ENCODE data around the gene FRRS1.

FRRS1 gene

DNA sequence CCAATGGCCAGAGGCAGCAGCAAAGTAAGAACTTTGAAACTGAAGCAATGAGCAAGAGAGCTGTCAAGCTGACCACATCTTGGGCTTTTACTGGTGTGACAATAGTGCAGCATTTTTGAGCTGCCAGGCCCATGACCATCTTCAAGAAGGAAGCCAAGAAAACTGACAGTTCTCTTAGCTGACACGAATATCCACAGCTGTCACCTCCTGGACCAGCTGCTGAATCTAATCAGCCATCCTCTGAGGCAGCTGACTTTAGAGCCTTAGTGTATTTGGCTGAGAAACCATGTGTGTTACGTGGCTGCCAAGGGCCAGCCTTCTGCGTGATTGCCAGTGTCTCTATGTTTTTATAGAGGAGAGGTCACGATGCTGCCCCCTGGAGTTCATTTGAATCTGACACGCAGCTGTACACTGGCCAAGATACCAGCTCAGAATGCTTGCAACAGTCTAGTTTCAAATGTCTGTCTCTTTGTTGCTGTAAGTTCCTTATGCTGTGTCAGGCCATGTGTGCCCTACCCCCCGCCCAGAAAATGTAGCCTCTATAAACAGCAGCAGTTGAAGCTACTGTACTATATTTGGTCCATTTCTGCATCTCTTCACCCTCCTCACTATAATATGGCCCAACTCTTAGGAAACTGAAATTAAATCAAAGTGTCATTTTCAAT is 80.8 kb downstream of the FRRS1 start:
- Mint-ChIP-seq H3K36me3 (ENCODE audit: low read depth) (no peaks in the 10 kb centered on the region), H3K9me3 (no peaks in the 10 kb centered on the region), H3K4me3 (no peak overlapping the region), H3K27ac (no peak overlapping the region), H3K27me3 (peaks cover 6% of the 10 kb centered on the region), H3K4me1 (ENCODE audit: low read depth) (no peaks in the 10 kb centered on the region)

DNA sequence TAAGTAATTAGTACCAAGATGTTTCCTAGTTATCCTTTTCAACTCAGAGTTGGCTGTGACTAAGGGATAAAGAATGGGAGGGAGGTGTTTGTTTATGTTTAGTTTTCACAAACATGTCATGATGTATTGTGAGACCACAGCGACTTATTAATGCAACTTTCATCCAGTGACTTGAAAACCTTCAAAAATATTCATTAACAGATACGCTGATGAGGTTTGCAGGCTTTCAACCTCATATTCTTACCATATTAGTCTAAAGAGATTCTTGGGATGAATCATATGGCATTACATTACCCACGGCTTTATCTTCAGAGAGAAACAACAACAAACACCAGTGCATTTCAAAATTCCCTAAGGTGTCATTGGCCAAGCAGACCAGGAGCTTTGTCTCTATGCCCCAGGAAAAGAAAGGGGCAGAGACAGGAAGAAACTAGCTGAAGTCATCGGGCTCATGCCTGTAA is 84.1 kb downstream of the FRRS1 start:
- Mint-ChIP-seq H3K36me3 (ENCODE audit: low read depth) (no peaks in the 10 kb centered on the region), H3K4me3 (no peak overlapping the region), H3K4me1 (ENCODE audit: low read depth) (no peaks in the 10 kb centered on the region), H3K9me3 (no peaks in the 10 kb centered on the region), H3K27me3 (peaks cover 6% of the 10 kb centered on the region), H3K27ac (no peak overlapping the region)

DNA sequence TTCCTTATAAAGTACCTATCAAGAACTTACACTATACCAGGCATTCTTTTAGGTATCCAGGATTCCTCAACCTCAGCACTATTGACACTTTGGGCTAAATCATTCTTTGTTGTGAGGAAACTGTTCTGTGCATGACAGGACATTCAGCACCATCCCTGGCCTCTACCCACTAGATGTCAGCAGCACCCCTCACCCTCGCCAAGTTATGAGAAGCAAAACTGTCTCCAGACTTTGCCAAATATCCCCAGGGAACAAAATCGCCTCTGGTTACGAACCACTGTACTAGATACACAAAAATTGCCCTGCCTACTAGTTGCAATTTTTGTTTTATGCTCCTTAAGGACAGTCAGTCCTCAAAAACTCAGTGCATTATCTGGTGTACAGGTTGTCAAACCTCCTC is 84.9 kb downstream of the FRRS1 start:
- Mint-ChIP-seq H3K4me1 (ENCODE audit: low read depth) (no peaks in the 10 kb centered on the region), H3K27ac (no peak overlapping the region), H3K4me3 (no peak overlapping the region), H3K36me3 (ENCODE audit: low read depth) (no peaks in the 10 kb centered on the region), H3K9me3 (no peaks in the 10 kb centered on the region), H3K27me3 (peaks cover 6% of the 10 kb centered on the region)

DNA sequence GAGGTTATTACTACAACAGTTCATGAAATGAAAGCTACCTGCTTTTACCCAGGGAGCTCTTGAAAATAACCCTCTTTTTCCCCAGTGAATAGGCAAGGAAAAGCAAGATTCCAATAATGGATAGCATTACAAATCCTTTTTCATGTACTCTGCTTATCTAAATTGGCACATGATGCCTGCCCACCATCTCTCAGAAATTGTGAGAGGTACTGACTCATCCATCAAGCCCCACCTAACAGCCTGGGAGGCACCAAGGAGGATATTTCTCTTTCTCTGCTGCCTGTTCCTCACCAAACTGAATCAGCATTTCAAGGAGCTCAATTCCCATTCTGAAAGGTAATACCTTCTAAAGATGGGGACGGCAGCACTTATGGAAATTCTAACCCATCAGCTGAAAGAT is 86.2 kb downstream of the FRRS1 start:
- no peak overlapping the region for H3K27ac Mint-ChIP-seq
- peaks cover 8% of the 10 kb centered on the region for H3K27me3 Mint-ChIP-seq
- no peak overlapping the region for H3K4me3 Mint-ChIP-seq
- H3K9me3 Mint-ChIP-seq: no peaks in the 10 kb centered on the region
- no peaks in the 10 kb centered on the region for H3K4me1 Mint-ChIP-seq (ENCODE audit: low read depth)
- H3K36me3 Mint-ChIP-seq (ENCODE audit: low read depth): no peaks in the 10 kb centered on the region

DNA sequence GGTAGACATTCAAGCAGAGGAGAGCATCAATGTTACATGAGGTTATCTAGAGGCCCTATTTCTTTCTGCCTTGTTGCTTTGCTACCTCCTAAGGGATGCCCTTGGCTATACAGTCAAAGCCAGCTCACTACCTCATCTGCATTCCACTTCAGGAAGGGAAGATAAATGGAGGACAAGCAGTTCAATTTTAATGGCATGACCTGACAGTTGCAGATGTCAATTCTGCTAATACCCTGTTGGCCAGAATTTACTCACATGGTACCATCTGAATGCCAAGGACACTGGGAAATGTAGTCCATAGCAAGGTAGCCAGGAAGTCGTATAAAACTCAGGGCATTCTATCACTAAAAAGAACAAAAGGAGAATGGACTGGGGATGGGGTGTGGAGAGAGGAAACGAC is 89.0 kb downstream of the FRRS1 start:
- Mint-ChIP-seq H3K9me3 (no peaks in the 10 kb centered on the region), H3K27ac (no peak overlapping the region), H3K4me1 (ENCODE audit: low read depth) (no peaks in the 10 kb centered on the region), H3K4me3 (no peak overlapping the region), H3K27me3 (peaks cover 15% of the 10 kb centered on the region), H3K36me3 (ENCODE audit: low read depth) (no peaks in the 10 kb centered on the region)

DNA sequence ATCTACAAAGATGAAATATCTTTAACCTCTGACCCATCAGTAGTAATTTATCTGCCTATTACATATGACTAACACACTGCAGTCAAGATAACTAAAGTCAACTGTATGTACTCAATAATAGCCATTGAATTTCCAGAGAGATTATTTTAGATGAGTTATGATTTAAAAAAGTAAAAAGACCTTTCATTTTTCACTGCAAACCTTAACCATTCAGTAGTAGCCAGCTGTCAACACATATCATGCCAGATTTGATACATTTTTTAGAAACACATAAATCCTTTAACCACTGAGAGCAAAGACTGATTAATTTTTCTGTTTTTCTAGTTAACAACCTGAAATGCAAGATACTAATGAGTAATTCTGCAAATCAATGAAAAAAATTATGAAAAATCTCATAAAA is 89.6 kb downstream of the FRRS1 start:
- no peaks in the 10 kb centered on the region for H3K9me3 Mint-ChIP-seq
- peaks cover 19% of the 10 kb centered on the region for H3K27me3 Mint-ChIP-seq
- no peak overlapping the region for H3K27ac Mint-ChIP-seq
- H3K4me1 Mint-ChIP-seq (ENCODE audit: low read depth): no peaks in the 10 kb centered on the region
- H3K4me3 Mint-ChIP-seq: no peak overlapping the region
- no peaks in the 10 kb centered on the region for H3K36me3 Mint-ChIP-seq (ENCODE audit: low read depth)

DNA sequence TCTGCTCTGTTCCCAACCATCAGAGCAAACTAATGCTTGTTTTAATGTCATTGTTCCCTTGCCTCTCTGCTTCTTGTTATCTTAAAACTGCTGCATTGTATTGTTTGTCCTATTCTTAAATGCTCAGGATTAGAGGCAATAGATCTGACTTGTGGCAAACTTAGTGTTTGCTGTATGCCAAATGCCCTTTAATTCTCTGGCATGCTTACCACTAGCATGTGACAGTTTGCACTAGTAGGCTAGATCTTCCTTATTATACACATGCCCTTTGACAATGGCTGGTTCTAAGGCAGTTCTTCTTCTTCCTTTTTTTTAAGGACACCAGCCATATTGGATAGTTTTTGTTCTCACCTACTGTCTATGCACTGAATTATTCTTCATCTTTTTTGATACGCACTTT is 90.4 kb downstream of the FRRS1 start:
- Mint-ChIP-seq H3K27ac (no peak overlapping the region), H3K4me1 (ENCODE audit: low read depth) (no peaks in the 10 kb centered on the region), H3K9me3 (no peaks in the 10 kb centered on the region), H3K4me3 (no peak overlapping the region), H3K27me3 (peaks cover 19% of the 10 kb centered on the region), H3K36me3 (ENCODE audit: low read depth) (no peaks in the 10 kb centered on the region)

DNA sequence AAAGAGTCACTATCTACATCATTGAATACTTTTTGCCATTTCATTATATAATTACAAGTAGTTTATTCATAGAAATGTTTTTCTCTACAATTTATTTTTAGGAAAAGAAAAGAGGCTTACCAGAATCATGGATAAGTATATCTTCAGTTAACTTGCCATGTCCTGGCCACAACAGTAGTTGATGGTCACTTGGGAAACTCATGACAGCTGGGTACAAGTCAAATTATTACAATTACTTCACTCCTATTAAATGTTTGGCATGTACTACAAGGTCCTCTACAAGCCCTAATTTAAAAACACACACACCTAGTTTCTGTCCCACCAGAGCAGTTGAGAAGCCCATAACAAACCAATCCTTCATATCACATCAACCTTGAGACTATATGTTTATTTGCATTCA is 91.1 kb downstream of the FRRS1 start:
- no peaks in the 10 kb centered on the region for H3K4me1 Mint-ChIP-seq (ENCODE audit: low read depth)
- H3K27ac Mint-ChIP-seq: no peak overlapping the region
- no peaks in the 10 kb centered on the region for H3K36me3 Mint-ChIP-seq (ENCODE audit: low read depth)
- no peaks in the 10 kb centered on the region for H3K9me3 Mint-ChIP-seq
- H3K4me3 Mint-ChIP-seq: no peak overlapping the region
- peaks cover 19% of the 10 kb centered on the region for H3K27me3 Mint-ChIP-seq

DNA sequence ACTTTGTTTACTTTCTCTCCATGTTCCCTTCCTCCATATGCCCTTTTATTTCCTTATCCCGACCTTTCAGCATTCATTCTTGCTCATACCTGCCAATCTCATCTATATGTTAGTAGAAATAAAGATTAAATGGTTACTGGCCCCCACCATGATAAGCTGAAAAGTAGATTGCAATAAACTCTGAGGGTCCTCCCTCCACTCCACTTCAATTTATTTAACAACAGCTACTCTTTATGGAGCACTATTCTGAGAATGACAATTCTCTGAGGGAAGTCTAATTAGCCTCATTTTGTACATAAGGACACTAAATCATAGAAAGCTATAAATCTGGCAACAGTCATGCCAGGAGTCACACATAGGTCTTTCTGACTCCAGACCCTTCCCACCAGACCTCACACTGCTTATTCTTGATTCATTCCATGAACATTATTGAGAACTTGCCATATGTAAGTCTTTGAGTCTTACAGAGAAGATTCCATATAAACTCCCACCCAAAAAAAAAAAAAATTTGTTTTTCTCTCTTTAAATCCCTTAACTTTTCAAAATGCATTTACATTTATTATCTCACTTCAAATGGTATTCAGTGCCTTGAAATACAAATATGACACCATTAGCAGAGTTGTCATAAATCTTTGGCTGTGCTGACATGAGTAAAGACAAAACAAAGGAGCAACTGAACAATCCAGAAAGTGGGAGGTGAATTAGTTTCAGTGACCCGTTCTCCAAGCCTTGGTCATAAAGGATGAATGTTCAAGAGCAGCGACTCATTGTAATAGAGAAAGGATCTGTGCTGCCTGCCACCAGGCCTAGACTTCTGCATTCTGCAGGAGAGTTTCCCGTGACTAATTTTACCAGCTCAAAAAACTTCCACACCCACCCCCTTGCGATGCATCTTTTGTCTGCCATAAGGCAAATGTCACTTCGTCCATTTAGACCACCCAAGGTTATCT is 92.0 kb downstream of the FRRS1 start:
- Mint-ChIP-seq H3K36me3 (ENCODE audit: low read depth) (no peaks in the 10 kb centered on the region), H3K4me1 (ENCODE audit: low read depth) (no peaks in the 10 kb centered on the region), H3K27me3 (peaks cover 19% of the 10 kb centered on the region), H3K9me3 (no peaks in the 10 kb centered on the region), H3K4me3 (no peak overlapping the region), H3K27ac (no peak overlapping the region)

DNA sequence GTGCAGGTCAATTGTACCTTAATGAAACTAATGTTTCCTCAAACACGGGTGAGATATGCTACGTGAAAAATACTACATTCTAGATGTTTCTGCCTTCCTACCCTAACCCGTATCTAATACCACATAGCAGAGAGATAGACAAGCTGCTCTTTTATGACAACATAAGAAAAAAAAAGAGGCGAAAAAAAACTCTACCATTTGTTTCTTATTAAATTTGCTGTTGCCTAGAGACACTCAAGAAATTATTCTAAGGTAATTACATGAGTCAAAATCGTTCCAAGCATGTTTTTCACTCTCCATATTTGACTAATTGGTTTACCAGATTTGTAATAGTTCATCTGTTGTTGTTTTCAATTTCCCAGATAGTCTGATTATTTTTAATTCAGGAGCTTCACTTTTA is 93.1 kb downstream of the FRRS1 start:
- no peak overlapping the region for H3K4me3 Mint-ChIP-seq
- peaks cover 19% of the 10 kb centered on the region for H3K27me3 Mint-ChIP-seq
- H3K9me3 Mint-ChIP-seq: no peaks in the 10 kb centered on the region
- no peaks in the 10 kb centered on the region for H3K4me1 Mint-ChIP-seq (ENCODE audit: low read depth)
- no peaks in the 10 kb centered on the region for H3K36me3 Mint-ChIP-seq (ENCODE audit: low read depth)
- no peak overlapping the region for H3K27ac Mint-ChIP-seq

DNA sequence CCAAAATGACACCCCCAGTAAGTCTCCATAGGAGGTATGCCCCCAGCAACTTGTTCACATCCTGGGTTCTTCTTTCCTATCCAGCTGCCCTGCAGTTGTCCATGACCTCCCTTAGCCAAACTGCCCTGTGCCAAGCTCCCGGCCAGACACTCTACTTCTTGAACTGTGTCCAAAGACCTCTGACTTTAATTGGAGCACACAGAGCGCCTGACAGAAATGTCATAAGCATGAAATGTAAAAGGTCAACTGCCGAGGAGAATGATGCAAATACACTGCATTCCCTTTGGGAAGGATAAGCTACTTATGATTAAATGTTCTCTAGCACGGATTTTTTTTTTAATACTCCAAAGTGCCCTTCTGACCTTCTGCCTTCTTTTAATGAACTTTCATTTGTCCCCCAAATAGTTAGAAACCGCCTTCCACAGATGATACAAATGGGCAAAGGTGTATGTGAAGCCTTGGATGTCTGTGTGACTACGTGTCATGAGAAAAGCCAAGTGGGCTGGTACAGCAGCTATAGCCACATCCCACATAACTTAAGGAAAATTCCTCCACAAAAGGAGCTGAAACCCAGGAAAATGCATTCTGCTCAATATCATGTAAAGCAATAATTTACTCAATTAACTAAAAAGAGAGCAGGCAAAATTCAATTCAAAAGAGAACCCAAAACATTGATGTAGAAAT is 93.8 kb downstream of the FRRS1 start:
- H3K4me1 Mint-ChIP-seq (ENCODE audit: low read depth): no peaks in the 10 kb centered on the region
- no peaks in the 10 kb centered on the region for H3K36me3 Mint-ChIP-seq (ENCODE audit: low read depth)
- H3K27ac Mint-ChIP-seq: peak overlapping the region; percentile 56
- peaks cover 20% of the 10 kb centered on the region for H3K27me3 Mint-ChIP-seq
- no peak overlapping the region for H3K4me3 Mint-ChIP-seq
- no peaks in the 10 kb centered on the region for H3K9me3 Mint-ChIP-seq

DNA sequence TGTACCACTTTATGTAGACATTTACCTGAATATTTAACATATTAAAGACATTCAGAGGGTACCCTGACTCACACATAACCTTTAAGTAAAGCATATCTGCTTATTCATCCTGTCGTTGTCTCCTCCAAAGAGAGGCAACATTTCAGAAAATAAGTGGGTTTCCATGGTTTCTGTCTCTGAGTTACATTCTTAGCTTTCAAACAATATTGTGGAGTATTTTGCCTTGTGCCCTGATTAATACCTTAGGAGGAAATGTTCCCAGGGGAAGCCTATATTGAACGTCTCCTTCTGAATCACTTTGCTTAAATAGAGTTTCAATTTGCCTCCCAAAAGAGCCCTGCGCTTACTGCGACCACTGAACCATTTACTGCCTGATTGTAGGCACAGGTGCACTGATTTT is 94.4 kb downstream of the FRRS1 start:
- H3K27me3 Mint-ChIP-seq: peaks cover 24% of the 10 kb centered on the region
- peak overlapping the region; percentile 56 for H3K27ac Mint-ChIP-seq
- H3K36me3 Mint-ChIP-seq (ENCODE audit: low read depth): no peaks in the 10 kb centered on the region
- H3K4me1 Mint-ChIP-seq (ENCODE audit: low read depth): no peaks in the 10 kb centered on the region
- no peak overlapping the region for H3K4me3 Mint-ChIP-seq
- no peaks in the 10 kb centered on the region for H3K9me3 Mint-ChIP-seq

DNA sequence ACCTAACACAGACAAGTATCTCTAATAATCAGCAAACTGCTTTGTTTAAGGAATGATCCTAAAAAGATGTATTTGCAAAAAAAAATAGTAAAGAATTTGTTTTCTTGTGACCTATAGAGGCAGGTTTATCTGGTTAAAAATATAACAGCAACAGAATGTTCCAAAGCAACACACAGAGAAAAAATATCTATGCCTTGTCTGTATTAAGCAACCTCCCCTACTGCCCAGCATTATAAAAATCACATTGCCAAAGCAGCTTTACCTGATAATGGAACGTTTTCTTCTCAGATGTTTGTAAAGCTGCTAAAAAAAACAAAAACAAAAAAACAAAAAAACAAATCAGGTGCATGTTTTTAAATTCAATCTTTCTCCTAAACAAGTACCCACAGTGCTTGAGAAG is 95.9 kb downstream of the FRRS1 start:
- Mint-ChIP-seq H3K27me3 (peaks cover 21% of the 10 kb centered on the region), H3K27ac (no peak overlapping the region), H3K4me1 (ENCODE audit: low read depth) (no peaks in the 10 kb centered on the region)

DNA sequence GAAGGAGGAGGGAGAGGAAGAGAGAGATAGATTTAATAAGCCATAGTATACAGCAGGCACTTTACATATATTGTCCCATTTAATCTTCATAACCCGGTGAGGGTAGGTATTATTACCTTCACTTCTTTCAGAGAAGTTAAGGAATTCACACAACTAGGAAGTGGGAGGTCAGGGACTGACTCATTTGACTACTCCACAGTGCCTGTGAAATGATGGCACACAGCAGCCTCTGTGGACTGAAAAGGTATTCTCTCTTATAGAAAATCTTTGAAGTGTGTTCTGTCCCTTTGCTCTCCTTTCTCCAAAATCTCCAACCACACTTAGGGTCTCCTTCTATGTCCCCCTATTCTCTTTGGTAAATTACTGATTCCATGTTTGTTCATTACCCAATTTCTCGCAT is 96.6 kb downstream of the FRRS1 start:
- peaks cover 21% of the 10 kb centered on the region for H3K27me3 Mint-ChIP-seq
- H3K27ac Mint-ChIP-seq: no peak overlapping the region
- no peaks in the 10 kb centered on the region for H3K36me3 Mint-ChIP-seq (ENCODE audit: low read depth)
- H3K4me3 Mint-ChIP-seq: no peak overlapping the region
- no peaks in the 10 kb centered on the region for H3K4me1 Mint-ChIP-seq (ENCODE audit: low read depth)
- H3K9me3 Mint-ChIP-seq: no peaks in the 10 kb centered on the region

More for the DNA sequence above, 95.9 kb downstream of the FRRS1 start:
- Mint-ChIP-seq H3K9me3 (no peaks in the 10 kb centered on the region), H3K4me3 (no peak overlapping the region), H3K36me3 (ENCODE audit: low read depth) (no peaks in the 10 kb centered on the region)

DNA sequence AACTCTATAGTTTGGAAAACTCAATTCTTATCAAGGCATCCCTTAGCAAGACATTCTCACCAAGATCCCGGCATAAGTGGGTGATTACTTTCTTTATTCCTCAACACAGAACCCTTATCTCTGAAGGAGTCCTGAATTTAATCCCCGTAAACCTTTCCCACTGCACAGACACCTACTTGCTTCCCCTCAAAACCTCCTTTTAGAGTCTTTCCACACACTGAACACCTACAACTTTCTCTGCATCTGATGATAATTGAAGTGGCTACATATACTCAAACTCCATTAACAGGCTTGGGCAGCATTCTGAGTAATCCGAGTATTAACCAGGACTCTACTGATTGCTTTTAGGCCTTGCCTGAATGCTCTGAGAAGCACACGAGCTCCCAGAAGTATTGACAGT is 97.1 kb downstream of the FRRS1 start:
- Mint-ChIP-seq H3K9me3 (no peaks in the 10 kb centered on the region), H3K27me3 (peaks cover 21% of the 10 kb centered on the region), H3K4me1 (ENCODE audit: low read depth) (no peaks in the 10 kb centered on the region), H3K36me3 (ENCODE audit: low read depth) (no peaks in the 10 kb centered on the region), H3K4me3 (no peak overlapping the region), H3K27ac (no peak overlapping the region)

Measured in stimulated activated naive CD8-positive, alpha-beta T cell treated with anti-CD3 and anti-CD28 coated beads, Interleukin-15, Interleukin-2, amounts not matched to agents 100 ng/mL and 50 ng/mL, for 24 hours (primary cell).